ENCODE results near the gene MAGEB17.
"Not testable (repeated sequence)": the region's sequence is repeated elsewhere in the genome, so short reads cannot be mapped to it uniquely, and the experiment has no call there.

Gene MAGEB17

GRCh38 chrX:16156692-16157331 lies 10.5 kb upstream of the MAGEB17 start:
- no peak for DNase-seq (ENCODE audit: low read depth in 2 of 2)

GRCh38 chrX:16160729-16161128 lies 6.6 kb upstream of the MAGEB17 start:
- DNase-seq (ENCODE audit: low read depth in 2 of 2) = peak; percentile 71 to 77

- not testable (repeated sequence) for DNase-seq (ENCODE audit: low read depth in 2 of 2)
Measured at GRCh38 chrX:16161173-16161572, 6.1 kb upstream of the MAGEB17 start.

DNA sequence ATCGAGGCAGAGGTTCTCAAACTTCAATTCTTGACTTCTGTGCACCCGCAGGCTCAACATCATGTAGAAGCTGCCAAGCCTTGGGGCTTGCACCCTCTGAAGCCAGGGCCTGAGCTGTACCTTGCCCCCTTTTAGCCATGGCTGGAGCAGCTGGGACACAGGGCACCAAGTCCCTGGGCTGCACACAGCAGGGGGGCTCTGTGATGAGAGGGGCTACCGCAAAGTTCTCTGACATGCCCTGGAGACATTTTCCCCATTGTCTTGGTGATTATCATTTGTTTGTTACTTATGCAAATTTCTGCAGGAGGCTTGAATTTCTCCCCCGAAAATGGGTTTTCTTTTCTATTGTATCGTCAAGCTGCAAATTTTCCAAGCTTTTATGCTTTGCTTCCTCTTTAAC lies 4.9 kb upstream of the MAGEB17 start:
- DNase-seq (ENCODE audit: low read depth in 2 of 2) = no peak

- no peak for DNase-seq (ENCODE audit: low read depth in 2 of 2)
Measured at GRCh38 chrX:16164748-16165147, 2.5 kb upstream of the MAGEB17 start.

- DNase-seq (ENCODE audit: low read depth in 2 of 2) = no peak
Measured at GRCh38 chrX:16171039-16171438, 3.8 kb downstream of the MAGEB17 start.

- no peak for DNase-seq (ENCODE audit: low read depth in 2 of 2)
Measured at GRCh38 chrX:16171944-16172343, 4.7 kb downstream of the MAGEB17 start.

DNA sequence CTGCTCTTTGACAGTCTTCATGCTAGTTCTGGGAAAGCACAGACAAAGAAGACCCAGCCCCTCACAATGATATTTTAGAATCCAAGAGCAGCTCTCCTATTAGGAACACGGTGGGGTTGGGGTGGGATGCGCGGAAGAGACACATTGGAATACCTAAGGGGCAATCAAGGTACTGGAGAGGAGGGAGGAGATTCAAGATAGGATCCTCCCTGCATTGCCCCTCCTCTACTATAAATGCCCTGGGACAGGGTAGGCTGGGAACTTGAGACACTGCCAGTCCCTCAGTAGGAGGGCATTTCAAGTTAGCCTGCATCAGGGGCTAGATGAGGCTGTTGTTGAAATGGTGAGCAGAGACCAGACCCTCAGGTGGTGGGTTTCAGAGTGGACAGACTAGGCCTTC lies 5.1 kb downstream of the MAGEB17 start:
- no peak for DNase-seq (ENCODE audit: low read depth in 2 of 2)

DNA sequence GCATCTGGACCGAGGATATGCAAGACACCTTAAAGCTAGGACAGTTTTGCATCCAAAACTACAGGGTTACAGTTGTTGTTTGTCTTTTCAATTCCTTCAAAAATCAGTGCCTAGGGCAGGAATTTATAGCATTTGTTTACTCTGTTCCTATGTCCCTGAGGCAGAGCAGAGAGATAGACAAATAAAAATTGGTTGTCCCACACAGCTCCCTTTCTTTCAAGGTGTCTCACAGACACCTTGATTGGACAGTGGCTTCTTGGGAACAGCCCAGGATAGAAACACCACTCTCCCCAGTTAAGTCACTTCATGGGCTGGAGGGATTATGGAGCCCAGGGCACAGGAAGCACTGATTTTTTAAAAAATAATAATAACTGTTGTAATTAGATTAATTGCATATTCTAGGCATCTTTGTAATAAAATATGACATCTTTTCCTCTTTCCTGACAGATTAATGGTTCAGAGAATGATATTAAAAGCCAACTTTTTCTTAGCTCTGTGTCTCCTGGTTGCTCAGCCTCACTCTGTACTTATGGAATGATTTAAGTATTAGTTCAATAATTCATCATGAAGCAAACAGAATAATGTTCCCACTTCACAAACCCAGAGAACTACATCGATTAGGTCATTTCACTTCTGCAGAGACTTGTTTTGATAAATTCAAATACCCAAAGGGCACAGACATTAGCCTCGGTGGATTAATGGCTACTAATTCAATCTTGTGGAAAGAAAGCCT lies 8.2 kb downstream of the MAGEB17 start:
- DNase-seq (ENCODE audit: low read depth in 2 of 2) = no peak

DNA sequence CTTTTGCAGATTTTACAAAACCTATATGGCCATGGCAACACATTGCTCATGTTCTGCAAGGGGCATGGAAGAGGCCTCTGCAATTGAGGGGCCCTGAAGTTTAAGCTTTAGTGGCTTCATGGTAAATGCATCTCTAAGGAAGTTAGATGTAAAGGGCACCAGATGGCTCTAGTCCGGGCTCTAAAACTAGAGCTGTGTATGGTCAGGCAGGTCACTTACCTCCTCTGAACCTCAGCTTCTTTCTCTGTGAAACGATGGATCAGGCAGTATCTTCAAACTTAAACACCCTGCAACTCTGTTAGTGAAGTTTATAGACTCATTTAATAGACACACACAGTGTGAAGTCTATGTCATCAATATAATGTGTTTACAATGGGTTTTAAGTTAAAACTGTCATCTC lies 10.0 kb downstream of the MAGEB17 start:
- no peak for DNase-seq (ENCODE audit: low read depth in 2 of 2)

GRCh38 chrX:16183843-16184242 lies 16.6 kb downstream of the MAGEB17 start:
- DNase-seq (ENCODE audit: low read depth in 2 of 2) = not testable (repeated sequence)

GRCh38 chrX:16185725-16186136 lies 18.4 kb downstream of the MAGEB17 start:
- DNase-seq (ENCODE audit: low read depth in 2 of 2) = peak; percentile 49 to 58

- no peak for DNase-seq (ENCODE audit: low read depth in 2 of 2)
Measured at GRCh38 chrX:16186380-16187007, 19.2 kb downstream of the MAGEB17 start.

DNA sequence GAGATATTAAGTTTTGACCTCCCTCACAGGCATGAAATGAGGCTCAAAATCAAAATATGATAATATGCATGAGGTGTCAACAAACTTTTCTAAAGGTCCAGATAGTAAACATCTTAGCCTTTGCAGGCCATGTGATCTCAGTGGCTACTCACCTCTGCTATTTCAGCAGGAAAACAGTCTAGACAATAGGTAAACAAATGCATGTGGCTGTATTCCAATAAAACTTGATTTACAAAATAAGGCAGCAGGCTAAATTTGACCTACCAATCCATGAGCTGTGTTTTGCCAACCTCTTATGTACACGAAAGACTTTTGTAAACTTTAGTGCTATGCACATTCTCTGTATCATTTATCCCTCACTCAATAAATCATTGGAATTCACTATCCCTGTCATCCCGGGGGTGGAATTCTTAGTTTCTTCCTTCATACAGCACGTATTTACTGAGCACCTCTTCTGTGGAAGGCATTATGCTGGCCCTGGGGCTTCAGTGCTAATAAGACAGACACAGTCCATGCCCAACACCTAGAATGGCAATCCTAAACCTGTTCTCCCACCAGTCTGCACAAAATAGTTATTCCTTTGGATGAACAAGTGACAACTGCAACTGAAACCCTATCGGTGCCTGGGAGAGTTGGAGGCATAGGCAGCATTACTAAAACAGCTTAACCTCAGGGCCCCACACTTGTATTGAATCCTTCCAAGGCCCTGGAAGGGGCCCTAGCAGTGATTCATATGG lies 19.9 kb downstream of the MAGEB17 start:
- no peak for DNase-seq (ENCODE audit: low read depth in 2 of 2)

DNA sequence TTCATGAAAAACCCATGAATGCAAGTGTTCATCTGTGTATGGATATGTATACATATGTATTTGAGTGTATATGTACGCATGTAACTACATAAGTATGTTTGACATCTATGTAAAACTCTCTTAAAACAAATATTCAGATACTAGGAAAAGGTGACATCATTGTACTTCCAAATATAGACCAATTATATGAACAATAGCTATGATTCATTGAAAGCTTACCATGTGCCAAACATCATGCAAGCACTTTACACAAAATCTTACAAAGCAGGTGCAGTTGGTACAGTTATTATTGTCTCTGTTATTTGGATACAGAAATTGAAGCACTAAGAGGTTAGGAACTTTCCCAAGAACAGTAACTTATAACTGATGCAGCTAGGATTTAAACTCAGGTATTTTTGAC lies 21.4 kb downstream of the MAGEB17 start:
- no peak for DNase-seq (ENCODE audit: low read depth in 2 of 2)

DNA sequence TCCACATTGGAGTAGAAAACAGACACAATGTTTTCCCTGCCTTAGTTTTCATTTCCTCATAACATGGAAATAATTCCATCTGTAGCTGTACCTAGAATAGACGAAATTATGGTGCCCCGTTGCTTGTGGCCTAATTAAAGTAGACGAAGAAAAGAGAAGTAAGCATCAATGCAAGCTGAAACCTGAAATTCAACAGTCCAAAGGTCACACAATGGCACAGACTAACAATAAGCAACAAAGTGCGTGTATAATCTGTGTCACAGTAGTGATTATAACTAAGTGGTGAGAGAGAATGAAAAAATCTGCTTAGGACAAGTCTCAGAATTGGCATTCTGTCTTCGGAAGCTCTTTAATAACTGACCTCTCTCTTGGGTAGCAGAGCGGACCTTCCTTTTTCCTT lies 24.3 kb downstream of the MAGEB17 start:
- no peak for DNase-seq (ENCODE audit: low read depth in 2 of 2)

DNA sequence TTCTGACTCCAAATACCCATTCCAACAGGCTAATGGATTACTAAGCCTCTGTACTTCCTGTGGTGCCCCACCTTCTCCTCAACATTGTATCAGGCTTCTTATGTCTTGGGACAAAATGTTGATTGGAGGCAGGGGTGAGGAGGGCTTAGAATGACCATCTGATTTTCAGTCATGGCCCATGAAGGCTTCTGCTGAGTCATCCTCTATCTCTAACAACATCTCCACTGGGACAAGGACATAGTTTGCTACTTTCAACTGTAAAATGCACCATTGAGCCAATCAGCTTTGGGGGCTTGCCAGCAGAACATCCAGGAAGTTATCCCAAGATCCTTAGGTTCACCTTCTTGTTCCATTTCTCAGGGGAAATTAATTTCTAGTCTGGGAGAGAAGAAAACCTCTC lies 29.5 kb downstream of the MAGEB17 start:
- DNase-seq (ENCODE audit: low read depth in 2 of 2) = no peak

GRCh38 chrX:16199343-16199742 lies 32.1 kb downstream of the MAGEB17 start:
- no peak for DNase-seq (ENCODE audit: low read depth in 2 of 2)

GRCh38 chrX:16202943-16203342 lies 35.7 kb downstream of the MAGEB17 start:
- no peak for DNase-seq (ENCODE audit: low read depth in 2 of 2)

GRCh38 chrX:16204538-16204937 lies 37.3 kb downstream of the MAGEB17 start:
- no peak for DNase-seq (ENCODE audit: low read depth in 2 of 2)

DNA sequence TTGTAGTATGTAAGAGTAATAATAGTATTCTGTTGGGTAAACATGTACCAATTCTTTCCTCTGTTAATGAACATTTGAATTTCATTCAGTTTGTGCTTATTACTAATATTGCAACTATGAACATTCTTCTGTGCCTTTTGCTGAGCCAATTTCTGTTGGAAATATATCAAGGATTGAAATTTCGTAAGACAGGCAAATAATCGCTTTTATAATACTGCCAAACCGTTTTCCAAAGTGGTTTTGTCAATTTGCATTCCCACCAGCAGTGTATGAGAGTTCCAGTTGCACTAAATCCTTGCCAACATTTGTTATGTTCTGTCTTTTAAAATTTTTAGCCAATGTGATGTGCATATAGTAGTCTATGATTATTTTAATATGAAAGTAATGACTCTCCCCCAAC lies 38.6 kb downstream of the MAGEB17 start:
- no peak for DNase-seq (ENCODE audit: low read depth in 2 of 2)

GRCh38 chrX:16207634-16208033 lies 40.4 kb downstream of the MAGEB17 start:
- DNase-seq (ENCODE audit: low read depth in 2 of 2) = no peak
